SK-N-SH (cell line): Measurements from ENCODE around the gene CACNA1E. TPM values are rescaled to one million over a fixed set of nuclear protein-coding genes. Genes with fewer than 3 reads are reported as not detected.

ENCODE experiments used
- CTCF ChIA-PET: fragments of 300-600, 350-600 bp; formaldehyde crosslinking; extraction: SDS; loops from one replicate; lab custom pipeline; 2021; lab: Yijun Ruan, JAX
- POLR2A ChIA-PET: fragments of 350-600 bp; sonication (Branson Sonifier 250); formaldehyde crosslinking; extraction: SDS; loops from one replicate; lab custom pipeline; 2020; ENCODE audit warnings: antibody characterized with exemption, inconsistent platforms; lab: Yijun Ruan, JAX
- DNase-seq: peaks from one replicate; pipeline ENCODE4 v3.0.0; 2012
- H2AFZ ChIP-seq: fragments of 200-600 bp; sonication (generic); 2 replicates; pipeline ENCODE4 v1.8.1; 2016; ENCODE audit warnings: antibody characterized with exemption, mild to moderate bottlenecking, low read depth
- H3F3A ChIP-seq: fragments of 200-600 bp; sonication (generic); replicated peaks from 2 replicates; pipeline ENCODE3; 2016; ENCODE audit warnings: antibody characterized with exemption, mild to moderate bottlenecking; ENCODE audit not compliant: insufficient read depth
- H3K27ac ChIP-seq, 2 experiments: fragments of 200-500 bp in 1 of 2; fragments of 200-600 bp in 1 of 2; sonication (Bioruptor generic) in 1 of 2; sonication (generic), shearing (Covaris generic) in 1 of 2; 2 replicates each; pipeline versions ENCODE4 v1.5.1 to v1.6.1; 2014 to 2016; ENCODE audit warnings: low read depth in 2 of 2, inconsistent platforms in 1 of 2, low read length in 1 of 2, mild to moderate bottlenecking in 1 of 2, mixed read lengths in 1 of 2
- H3K27me3 ChIP-seq: fragments of 200-600 bp; sonication (generic), shearing (Covaris generic); 2 replicates; pipeline ENCODE4 v1.6.1; 2016; ENCODE audit warnings: mixed run types; ENCODE audit not compliant: insufficient read depth
- H3K36me3 ChIP-seq, 2 experiments: fragments of 200-500 bp in 1 of 2; fragments of 200-600 bp in 1 of 2; sonication (Bioruptor generic) in 1 of 2; sonication (generic) in 1 of 2; replicated peaks in 1 of 2; 2 replicates each; pipeline versions ENCODE3 to v1.5.1; 2014 to 2016; ENCODE audit warnings: low read length in 1 of 2, mild to moderate bottlenecking in 1 of 2; ENCODE audit not compliant: insufficient read depth in 2 of 2, control insufficient read depth in 1 of 2
- H3K4me1 ChIP-seq, 2 experiments: fragments of 200-500 bp in 1 of 2; fragments of 200-600 bp in 1 of 2; sonication (Bioruptor generic) in 1 of 2; sonication (generic), shearing (Covaris generic) in 1 of 2; 2 replicates each; pipeline versions ENCODE4 v1.5.1 to v1.6.1; 2014 to 2016; ENCODE audit warnings: low read depth in 1 of 2, low read length in 1 of 2, mixed run types in 1 of 2; ENCODE audit not compliant: insufficient read depth in 2 of 2, control insufficient read depth in 1 of 2
- H3K4me2 ChIP-seq: fragments of 200-600 bp; sonication (generic), shearing (Covaris generic); 2 replicates; pipeline ENCODE4 v1.6.1; 2017; ENCODE audit warnings: mixed run types
- H3K4me3 ChIP-seq, 2 experiments: fragments of 200-500 bp in 1 of 2; fragments of 200-600 bp in 1 of 2; sonication (Bioruptor generic) in 1 of 2; sonication (generic), shearing (Covaris generic) in 1 of 2; 2 replicates each; pipeline versions ENCODE4 v1.5.1 to v1.8.1; 2014 to 2016; ENCODE audit warnings: low read depth in 2 of 2, inconsistent platforms in 1 of 2, low read length in 1 of 2, mild to moderate bottlenecking in 1 of 2, mixed read lengths in 1 of 2, moderate library complexity in 1 of 2
- H3K79me2 ChIP-seq: fragments of 200-600 bp; sonication (generic); 2 replicates; pipeline ENCODE4 v1.8.1; 2017; ENCODE audit warnings: mild to moderate bottlenecking; ENCODE audit not compliant: insufficient read depth
- H3K9ac ChIP-seq: fragments of 200-600 bp; sonication (generic); 2 replicates; pipeline ENCODE4 v1.6.1; 2017; ENCODE audit warnings: mixed run types
- H3K9me2 ChIP-seq: fragments of 200-600 bp; sonication (generic); 2 replicates; pipeline ENCODE4 v1.6.1; 2017; ENCODE audit warnings: mixed run types
- H3K9me3 ChIP-seq: fragments of 200-600 bp; sonication (generic); 2 replicates; pipeline ENCODE4 v1.6.1; 2017; ENCODE audit warnings: mixed run types, mild to moderate bottlenecking, moderate library complexity
- H4K20me1 ChIP-seq: fragments of 200-600 bp; sonication (generic); 2 replicates; pipeline ENCODE4 v1.6.1; 2017; ENCODE audit warnings: mild to moderate bottlenecking, mixed run types; ENCODE audit not compliant: insufficient read depth
- CHD2 ChIP-seq: fragments of 150-350 bp; IDR thresholded peaks from 2 replicates; pipeline ENCODE4 v1.6.1; 2018; ENCODE audit warnings: low read length; ENCODE audit not compliant: partially characterized antibody
- EP300 ChIP-seq, 2 experiments: IDR thresholded peaks; 2 replicates each; pipeline versions ENCODE4 v1.4.0 to v1.6.1; 2012; ENCODE audit warnings: borderline replicate concordance in 1 of 2, low read depth in 1 of 2, low read length in 1 of 2
- FOSL2 ChIP-seq: IDR thresholded peaks from 2 replicates; pipeline ENCODE4 v1.4.0; 2012; ENCODE audit warnings: low read depth, mild to moderate bottlenecking, moderate library complexity, borderline replicate concordance
- FOXJ3 ChIP-seq: sonication (generic); formaldehyde crosslinking; IDR thresholded peaks from 2 replicates; pipeline ENCODE4 v1.5.1; 2020; ENCODE audit warnings: mild to moderate bottlenecking, missing genetic modification reagents
- GATA2 ChIP-seq: sonication (generic); formaldehyde crosslinking; IDR thresholded peaks from 2 replicates; pipeline ENCODE4 v1.5.0; 2020; ENCODE audit warnings: mild to moderate bottlenecking, missing genetic modification reagents
- JUND ChIP-seq: IDR thresholded peaks from 2 replicates; pipeline ENCODE4 v1.4.0; 2012
- MEF2A ChIP-seq: IDR thresholded peaks from 2 replicates; pipeline ENCODE4 v1.4.0; 2012; ENCODE audit warnings: low read depth, borderline replicate concordance
- NRF1 ChIP-seq: IDR thresholded peaks from 2 replicates; pipeline ENCODE4 v1.6.1; 2012; ENCODE audit warnings: low read depth, mild to moderate bottlenecking, low read length
- RCOR1 ChIP-seq: fragments of 150-350 bp; IDR thresholded peaks from 2 replicates; pipeline ENCODE4 v1.6.1; 2017; ENCODE audit warnings: antibody characterized with exemption, low read length
- RXRA ChIP-seq: IDR thresholded peaks from 2 replicates; pipeline ENCODE4 v1.4.0; 2012; ENCODE audit warnings: low read depth, mild to moderate bottlenecking, borderline replicate concordance
- TAF1 ChIP-seq: IDR thresholded peaks from 2 replicates; pipeline ENCODE4 v1.6.1; 2012; ENCODE audit warnings: low read depth, mild to moderate bottlenecking, low read length, moderate library complexity, borderline replicate concordance
- TCF12 ChIP-seq: IDR thresholded peaks from 2 replicates; pipeline ENCODE4 v1.4.0; 2012
- TEAD4 ChIP-seq: IDR thresholded peaks from 2 replicates; pipeline ENCODE4 v1.4.0; 2012; ENCODE audit warnings: mild to moderate bottlenecking, borderline replicate concordance; ENCODE audit not compliant: insufficient read depth
- YY1 ChIP-seq: IDR thresholded peaks from 2 replicates; pipeline ENCODE4 v1.4.0; 2012; ENCODE audit warnings: low read depth, mild to moderate bottlenecking
- WGBS: methylation state at CpG from one replicate; pipeline ENCODE4 v1.1.6; 2017; ENCODE audit warnings: low lambda C conversion rate; 5-methylcytosine and 5-hydroxymethylcytosine counted together
- polyA plus RNA-seq, 3 experiments: library from polyadenylated mRNA; depleted of rRNA; stranded (reverse); fragments of >200 nt; gene quantifications; 2 replicates each; pipeline ENCODE4 v1.2.3, GENCODE V29; 2012
- TF ChIP-seq, protein P1 (sequence below): IDR thresholded peaks from 2 replicates; pipeline ENCODE4; 2012
- TF ChIP-seq, protein P2 (sequence below): fragments of 200-600 bp; sonication (generic); IDR thresholded peaks from 2 replicates; pipeline ENCODE4 v1.6.1; 2017; ENCODE audit warnings: antibody characterized with exemption, mild to moderate bottlenecking, moderate library complexity
- TF ChIP-seq, protein P3 (sequence below): IDR thresholded peaks from 2 replicates; pipeline ENCODE4 v1.4.0; 2012; ENCODE audit warnings: low read depth

CACNA1E gene
- polyA plus RNA-seq, 1 of the 3 experiments (the other 2 are of a cell fraction), result not detected

DNA sequence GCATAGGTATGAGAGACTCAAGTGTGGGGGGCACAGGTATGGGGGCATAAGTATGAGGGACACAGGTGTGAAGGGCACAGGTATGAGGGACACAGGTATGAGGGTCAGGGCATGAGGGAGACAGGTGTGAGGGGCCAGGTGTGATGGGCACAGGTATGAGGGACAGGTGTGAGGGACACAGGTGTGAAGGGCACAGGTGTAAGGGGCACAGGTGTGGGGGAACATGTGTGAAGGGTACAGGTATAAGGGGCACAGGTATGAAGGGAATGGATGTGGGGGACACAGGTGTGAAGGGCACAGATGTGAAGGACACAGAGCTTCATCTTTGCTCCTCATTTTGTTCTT is 41.2 kb upstream of the CACNA1E start (continued):
- TF ChIP-seq RXRA, result no peak
- TF ChIP-seq, all 33 proteins: peak for 0

DNA sequence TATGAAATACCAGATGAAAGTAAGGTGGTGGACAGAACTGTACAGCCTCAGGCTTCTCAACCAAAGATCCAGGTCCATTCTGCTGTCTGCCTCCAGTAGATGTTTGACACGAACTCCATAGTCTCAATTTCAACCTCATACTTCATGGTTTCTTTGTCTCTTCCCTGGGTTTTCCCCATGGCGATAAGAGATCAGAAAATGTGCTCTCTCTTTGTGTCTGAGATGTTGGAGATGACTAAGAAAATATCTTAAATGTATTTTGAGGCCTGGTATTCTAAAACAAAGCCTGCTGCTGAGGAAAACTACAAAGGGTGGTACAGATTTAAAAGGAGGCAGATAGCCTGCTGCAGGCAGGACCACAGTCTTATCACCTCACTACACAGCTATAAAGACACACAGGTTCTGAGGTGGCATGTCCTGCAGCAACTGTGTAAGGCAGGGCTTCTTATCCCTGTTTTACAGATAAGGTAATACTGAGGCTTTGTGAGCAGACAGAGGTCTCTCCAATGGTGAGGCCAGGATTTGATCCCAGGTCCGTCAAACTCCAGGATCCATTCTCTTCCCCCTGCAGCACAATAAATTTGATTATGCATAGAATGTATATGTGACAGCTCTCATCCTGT is 40.0 kb upstream of the CACNA1E start:
- Histone ChIP-seq H3K79me2 (no peaks in the 10 kb centered on the region), H3K9me2 (no peaks in the 10 kb centered on the region), H3K27ac (no peak overlapping the region), H3K36me3 (no peaks in the 10 kb centered on the region), H3K4me3 (no peak overlapping the region), H4K20me1 (no peaks in the 10 kb centered on the region), H3K4me2 (no peak overlapping the region), H3F3A (no peaks in the 10 kb centered on the region), H3K9ac (no peak overlapping the region), H2AFZ (no peak overlapping the region), H3K27me3 (no peaks in the 10 kb centered on the region), H3K4me1 (peaks cover 0 to 2% of the 10 kb centered on the region in 2 experiments; a peak in 1 of 4 replicates), H3K9me3 (no peaks in the 10 kb centered on the region)
- no peak for DNase-seq
- CTCF ChIA-PET, result interaction anchor here (0.7 kb wide), 1 partner anchor 18 kb away, joined by 3 read pairs; no protein-coding TSS in a partner anchor
- 11% methylated on average over 3 of the region's 3 CpGs for WGBS
- TF ChIP-seq TCF12 (no peak), YY1 (no peak), GATA2 (CRISPR knock-in tag) (no peak), FOXJ3 (CRISPR knock-in tag) (no peak), CHD2 (no peak), TEAD4 (no peak), NRF1 (no peak), RCOR1 (no peak), JUND (no peak), FOSL2 (no peak), TAF1 (no peak), MEF2A (no peak), EP300 (IDR thresholded peaks at IDR 0.05; ENCODE audit: borderline replicate concordance in 1 of 2, low read depth in 1 of 2, low read length in 1 of 2) (no peak), RXRA (no peak)
- TF ChIP-seq, protein P1, sequence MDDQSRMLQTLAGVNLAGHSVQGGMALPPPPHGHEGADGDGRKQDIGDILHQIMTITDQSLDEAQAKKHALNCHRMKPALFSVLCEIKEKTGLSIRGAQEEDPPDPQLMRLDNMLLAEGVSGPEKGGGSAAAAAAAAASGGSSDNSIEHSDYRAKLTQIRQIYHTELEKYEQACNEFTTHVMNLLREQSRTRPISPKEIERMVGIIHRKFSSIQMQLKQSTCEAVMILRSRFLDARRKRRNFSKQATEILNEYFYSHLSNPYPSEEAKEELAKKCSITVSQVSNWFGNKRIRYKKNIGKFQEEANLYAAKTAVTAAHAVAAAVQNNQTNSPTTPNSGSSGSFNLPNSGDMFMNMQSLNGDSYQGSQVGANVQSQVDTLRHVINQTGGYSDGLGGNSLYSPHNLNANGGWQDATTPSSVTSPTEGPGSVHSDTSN, result no peak
- TF ChIP-seq, protein P2, sequence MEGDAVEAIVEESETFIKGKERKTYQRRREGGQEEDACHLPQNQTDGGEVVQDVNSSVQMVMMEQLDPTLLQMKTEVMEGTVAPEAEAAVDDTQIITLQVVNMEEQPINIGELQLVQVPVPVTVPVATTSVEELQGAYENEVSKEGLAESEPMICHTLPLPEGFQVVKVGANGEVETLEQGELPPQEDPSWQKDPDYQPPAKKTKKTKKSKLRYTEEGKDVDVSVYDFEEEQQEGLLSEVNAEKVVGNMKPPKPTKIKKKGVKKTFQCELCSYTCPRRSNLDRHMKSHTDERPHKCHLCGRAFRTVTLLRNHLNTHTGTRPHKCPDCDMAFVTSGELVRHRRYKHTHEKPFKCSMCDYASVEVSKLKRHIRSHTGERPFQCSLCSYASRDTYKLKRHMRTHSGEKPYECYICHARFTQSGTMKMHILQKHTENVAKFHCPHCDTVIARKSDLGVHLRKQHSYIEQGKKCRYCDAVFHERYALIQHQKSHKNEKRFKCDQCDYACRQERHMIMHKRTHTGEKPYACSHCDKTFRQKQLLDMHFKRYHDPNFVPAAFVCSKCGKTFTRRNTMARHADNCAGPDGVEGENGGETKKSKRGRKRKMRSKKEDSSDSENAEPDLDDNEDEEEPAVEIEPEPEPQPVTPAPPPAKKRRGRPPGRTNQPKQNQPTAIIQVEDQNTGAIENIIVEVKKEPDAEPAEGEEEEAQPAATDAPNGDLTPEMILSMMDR, result no peak
- TF ChIP-seq, protein P3, sequence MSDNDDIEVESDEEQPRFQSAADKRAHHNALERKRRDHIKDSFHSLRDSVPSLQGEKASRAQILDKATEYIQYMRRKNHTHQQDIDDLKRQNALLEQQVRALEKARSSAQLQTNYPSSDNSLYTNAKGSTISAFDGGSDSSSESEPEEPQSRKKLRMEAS, result no peak
- POLR2A ChIA-PET, result no interaction called here
